SK-N-SH (cell line): Measurements from ENCODE around the gene FNDC11.

ENCODE experiments used
- CTCF ChIP-seq: fragments of 200-600 bp; sonication (generic); IDR thresholded peaks from 2 replicates; pipeline ENCODE4 v1.6.1; 2017; ENCODE audit warnings: antibody characterized with exemption, mild to moderate bottlenecking, moderate library complexity
- EP300 ChIP-seq, 2 experiments: IDR thresholded peaks; 2 replicates each; pipeline versions ENCODE4 v1.4.0 to v1.6.1; 2012; ENCODE audit warnings: borderline replicate concordance in 1 of 2, low read depth in 1 of 2, low read length in 1 of 2
- EZH2phosphoT487 ChIP-seq: fragments of 200-600 bp; sonication (generic); IDR thresholded peaks from 2 replicates; pipeline ENCODE4 v1.6.1; 2017; ENCODE audit warnings: low read depth, mixed run types, mild to moderate bottlenecking, antibody characterized with exemption, moderate library complexity, borderline replicate concordance
- FOXM1 ChIP-seq: IDR thresholded peaks from 2 replicates; pipeline ENCODE4 v1.4.0; 2012; ENCODE audit warnings: low read depth, mild to moderate bottlenecking
- GATA2 ChIP-seq: sonication (generic); formaldehyde crosslinking; IDR thresholded peaks from 2 replicates; pipeline ENCODE4 v1.5.0; 2020; ENCODE audit warnings: mild to moderate bottlenecking, missing genetic modification reagents
- JUND ChIP-seq: IDR thresholded peaks from 2 replicates; pipeline ENCODE4 v1.4.0; 2012
- MAX ChIP-seq: IDR thresholded peaks from 2 replicates; pipeline ENCODE4 v1.4.0; 2012; ENCODE audit warnings: low read depth
- POLR2AphosphoS5 ChIP-seq: IDR thresholded peaks from 2 replicates; pipeline ENCODE4 v1.6.1; 2012; ENCODE audit warnings: low read depth, low read length
- SIN3A ChIP-seq: IDR thresholded peaks from 2 replicates; pipeline ENCODE4 v1.6.1; 2012; ENCODE audit warnings: low read depth, mild to moderate bottlenecking, low read length, moderate library complexity, borderline replicate concordance
- TCF12 ChIP-seq: IDR thresholded peaks from 2 replicates; pipeline ENCODE4 v1.4.0; 2012

GRCh38 chr20:63549679-63550282 lies 4.2 kb upstream of the FNDC11 start:
- TF ChIP-seq JUND (no peak), FOXM1 (no peak), MAX (no peak), TCF12 (no peak), GATA2 (no peak), CTCF (no peak), EP300 (IDR thresholded peaks at IDR 0.05; ENCODE audit: borderline replicate concordance in 1 of 2, low read depth in 1 of 2, low read length in 1 of 2) (no peak), EZH2phosphoT487 (no peak), SIN3A (no peak), POLR2AphosphoS5 (no peak)
